ENCODE data around the gene PPCDC.

GRCh38 chr15:75019916-75020315 is 3.5 kb upstream of the PPCDC start:
- TF ChIP-seq TARDBP (IDR thresholded peaks at IDR 0.05) (no peak), SP1 (IDR thresholded peaks at IDR 0.05) (no peak), CTBP1 (IDR thresholded peaks at IDR 0.05; ENCODE audit: borderline replicate concordance) (no peak), FOXK2 (IDR thresholded peaks at IDR 0.05) (no peak), ELF4 (IDR thresholded peaks at IDR 0.05) (no peak), FOXA1 (IDR thresholded peaks at IDR 0.05) (no peak), SUZ12 (IDR thresholded peaks at IDR 0.05) (no peak), HDGF (IDR thresholded peaks at IDR 0.05; ENCODE audit: borderline replicate concordance) (no peak), FOXM1 (IDR thresholded peaks at IDR 0.05; ENCODE audit: borderline replicate concordance) (no peak), ARNT (IDR thresholded peaks at IDR 0.05) (no peak), L3MBTL2 (conservative IDR thresholded peaks at IDR 0.05) (no peak), BHLHE40 (IDR thresholded peaks at IDR 0.05; ENCODE audit: borderline replicate concordance) (no peak), PKNOX1 (IDR thresholded peaks at IDR 0.05) (no peak)

Data from HEK293T (cell line).